LHCN-M2 (cell line): Measurements from ENCODE around the gene ZSCAN12. TPM values are rescaled to one million over a fixed set of nuclear protein-coding genes. Genes with fewer than 3 reads are reported as not detected.
"Not testable (repeated sequence)": the region's sequence is repeated elsewhere in the genome, so short reads cannot be mapped to it uniquely, and the experiment has no call there.

Experiments used
- DNase-seq: peaks from one replicate; pipeline ENCODE4 v3.0.0-alpha.2; 2012; ENCODE audit warnings: low read depth
- polyA plus RNA-seq: library from polyadenylated mRNA; unstranded; fragments of >200 nt; gene quantifications from one replicate; pipeline ENCODE4 v1.2.1, GENCODE V29; 2012; ENCODE audit warnings: missing spikeins
- total RNA-seq: library from RNA; depleted of rRNA; stranded (reverse); fragments of >200 nt; gene quantifications from 2 replicates; pipeline ENCODE4 v1.2.3, GENCODE V29; 2014; rRNA removed

Gene ZSCAN12
- 3.6 and 4.7 TPM in 2 replicates for total RNA-seq
- 1.0 TPM for polyA plus RNA-seq

- DNase-seq: peak; percentile 88
These were observed at the start of gene ZSCAN12 for GRCh38 chr6:28399350-28400121. ZSCAN12 (minus strand) TSS chr6:28399747; CDS start chr6:28398405, 1,342 bp downstream.

GRCh38 chr6:28449056-28449455, 49.5 kb upstream of the ZSCAN12 start:
- DNase-seq: no peak

GRCh38 chr6:28447512-28447906, 48.0 kb upstream of the ZSCAN12 start:
- not testable (repeated sequence) for DNase-seq

- peak; percentile 13 for DNase-seq
These were observed 47.4 kb upstream of the ZSCAN12 start for GRCh38 chr6:28446818-28447511.

- DNase-seq: peak; percentile 18
These were observed 45.2 kb upstream of the ZSCAN12 start for GRCh38 chr6:28444759-28445158.

GRCh38 chr6:28443112-28443773, 43.7 kb upstream of the ZSCAN12 start, which contains the start of gene ZSCAN23:
ZSCAN23 (minus strand) TSS chr6:28443491; CDS start chr6:28436266, 7,225 bp downstream.
- peak; percentile 89 for DNase-seq

- no peak for DNase-seq
These were observed 43.0 kb upstream of the ZSCAN12 start for GRCh38 chr6:28442586-28442985.

- no peak for DNase-seq
These were observed 36.9 kb upstream of the ZSCAN12 start for GRCh38 chr6:28436404-28436803.

GRCh38 chr6:28433119-28433518, 33.6 kb upstream of the ZSCAN12 start:
- DNase-seq: no peak

- no peak for DNase-seq
These were observed 30.2 kb upstream of the ZSCAN12 start for GRCh38 chr6:28429781-28430180.

GRCh38 chr6:28425944-28426541, 26.5 kb upstream of the ZSCAN12 start:
- DNase-seq: no peak

- no peak for DNase-seq
These were observed 24.6 kb upstream of the ZSCAN12 start for GRCh38 chr6:28424163-28424562.

- DNase-seq: no peak
These were observed 24.0 kb upstream of the ZSCAN12 start for GRCh38 chr6:28423546-28423945.

- no peak for DNase-seq
These were observed 14.1 kb upstream of the ZSCAN12 start for GRCh38 chr6:28413681-28414080.

- DNase-seq: no peak
These were observed 11.2 kb upstream of the ZSCAN12 start for GRCh38 chr6:28410767-28411166.

GRCh38 chr6:28408076-28408802, 8.7 kb upstream of the ZSCAN12 start:
- DNase-seq: peak; percentile 23

GRCh38 chr6:28407401-28407800, 7.9 kb upstream of the ZSCAN12 start:
- no peak for DNase-seq

GRCh38 chr6:28403923-28404322, 4.4 kb upstream of the ZSCAN12 start:
- DNase-seq: not testable (repeated sequence)

GRCh38 chr6:28402197-28402596, 2.6 kb upstream of the ZSCAN12 start:
- DNase-seq: no peak

GRCh38 chr6:28401172-28401571, 1.6 kb upstream of the ZSCAN12 start:
- DNase-seq: peak; percentile 49

GRCh38 chr6:28400122-28400451, 540 bp upstream of the ZSCAN12 start:
- no peak for DNase-seq
